Sigmoid colon (tissue), 7 donors: Measurements from ENCODE around the gene KLRK1. TPM values are rescaled to one million over a fixed set of nuclear protein-coding genes. Genes with fewer than 3 reads are reported as not detected.
A peak's percentile ranks its signal among the peaks of the same experiment; 100 is the strongest.
"Not testable (repeated sequence)": the region's sequence is repeated elsewhere in the genome, so short reads cannot be mapped to it uniquely, and the experiment has no call there.

ENCODE experiments used
- DNase-seq: peaks from one replicate; pipeline ENCODE4 v3.0.0-alpha.2; 2019
- H3K27ac ChIP-seq, 4 donors: fragments of 200-600 bp; sonication (generic); one replicate each; pipeline ENCODE4 v1.5.1; 2016 to 2019; ENCODE audit warnings: mild to moderate bottlenecking in 1 of 4
- H3K27me3 ChIP-seq, 3 donors: fragments of 200-600 bp; sonication (generic); one replicate each; pipeline ENCODE4 v1.5.1; 2019; ENCODE audit warnings: mild to moderate bottlenecking in 1 of 3
- H3K36me3 ChIP-seq, 4 donors: fragments of 200-600 bp; sonication (generic); one replicate each; pipeline ENCODE4 v1.5.1; 2016 to 2019
- H3K4me1 ChIP-seq, 4 donors: fragments of 200-600 bp; sonication (generic); one replicate each; pipeline ENCODE4 v1.5.1; 2017 to 2019
- H3K4me3 ChIP-seq, 4 donors: fragments of 200-600 bp; sonication (generic); one replicate each; pipeline ENCODE4 v1.5.1; 2017 to 2019; ENCODE audit warnings: mild to moderate bottlenecking in 2 of 4, moderate library complexity in 1 of 4
- H3K9me3 ChIP-seq, 4 donors: fragments of 200-600 bp in 3 of 4; sonication (generic) in 3 of 4; one replicate each; pipeline versions ENCODE4 v1.5.1 to v1.6.1; 2013 to 2019
- CTCF ChIP-seq, 4 experiments: fragments of 450-650 bp in 3 of 4; fragments of 200-600 bp in 1 of 4; IDR thresholded peaks; one replicate each; pipeline ENCODE4 v1.5.1; 2016 to 2019; ENCODE audit warnings: antibody characterized with exemption in 4 of 4, mild to moderate bottlenecking in 3 of 4, moderate library complexity in 2 of 4
- EP300 ChIP-seq, 4 donors: sonication (generic); formaldehyde crosslinking; IDR thresholded peaks; one replicate each; pipeline ENCODE4 v1.6.1; 2017; ENCODE audit warnings: antibody characterized with exemption in 4 of 4
- POLR2A ChIP-seq, 2 donors: fragments of 450-650 bp; IDR thresholded peaks; one replicate each; pipeline ENCODE4 v1.6.1; 2016; ENCODE audit warnings: antibody characterized with exemption in 2 of 2, mild to moderate bottlenecking in 2 of 2, moderate library complexity in 2 of 2
- POLR2AphosphoS5 ChIP-seq, 4 donors: sonication (generic); formaldehyde crosslinking; IDR thresholded peaks; one replicate each; pipeline ENCODE4 v1.6.1; 2017; ENCODE audit warnings: antibody characterized with exemption in 4 of 4
- WGBS, 2 donors: extraction: QIAGEN DNeasy Blood & Tissue Kit; methylation state at CpG; one replicate each; pipeline ENCODE4 v1.1.7; 2013; 5-methylcytosine and 5-hydroxymethylcytosine counted together
- intact Hi-C: fragments of 100-400 bp; cut with DNase I; formaldehyde crosslinking; loops from one replicate; pipeline ENCODE4 v1.15.1; 2023
- polyA plus RNA-seq, 3 donors: library from polyadenylated mRNA; stranded (reverse); fragments of 200-250 nt; gene quantifications; one replicate each; pipeline ENCODE4 v1.2.3, GENCODE V29; 2013
- total RNA-seq, 4 donors: library from RNA; depleted of rRNA; stranded (reverse); fragments of >200 nt; gene quantifications; one replicate each; pipeline ENCODE4 v1.1.0, GENCODE V29; 2016
- donor health status: healthy with polysubstance abuse.
- donor health status: Bipolar disorder and iron deficiency.
- donor health status: healthy.

KLRK1 gene
- total RNA-seq (1 to 10 TPM in 2 of 4 donors, under 1 TPM in 1, not detected in 1; 0.33 to 1.8 (median 1.7) TPM), polyA plus RNA-seq (10 to 100 TPM in 1 of 3 donors, 1 to 10 TPM in 1, not detected in 1; 2.4 to 16.0 TPM)

GRCh38 chr12:10389904-10390303 lies at the start of gene KLRK1:
Gene KLRK1, minus strand, starts transcription at chr12:10390041. Its CDS starts 1,231 bp downstream, at chr12:10388810.
- Histone ChIP-seq H3K27ac (no peak within 1 kb of the TSS), H3K27me3 (no peaks in the 10 kb centered on the region), H3K36me3 (no peaks in the 10 kb centered on the region), H3K9me3 (no peaks in the 10 kb centered on the region), H3K4me3 (no peak within 1 kb of the TSS), H3K4me1 (peaks cover 0 to 7% (median 5%) of the 10 kb centered on the region in 4 donors)
- DNase-seq, result no peak
- intact Hi-C loops, result no loop called here
- TF ChIP-seq CTCF (IDR thresholded peaks at IDR 0.05) (no peak), POLR2A (IDR thresholded peaks at IDR 0.05) (no peak), EP300 (IDR thresholded peaks at IDR 0.05) (no peak), POLR2AphosphoS5 (IDR thresholded peaks at IDR 0.05) (no peak)
- 61 to 89% methylated on average over 1 of the region's 1 CpG for WGBS, 2 donors

- H3K4me3 ChIP-seq, H3K9me3 ChIP-seq, H3K36me3 ChIP-seq, DNase-seq, H3K27me3 ChIP-seq, H3K4me1 ChIP-seq, intact Hi-C loops, H3K27ac ChIP-seq: not testable (repeated sequence)
- 14 to 60% methylated on average over 1 to 2 of the region's 2 CpGs for WGBS, 2 donors
Observed at GRCh38 chr12:10437601-10438000, 47.8 kb upstream of the KLRK1 start.

- H3K27me3 ChIP-seq, H3K9me3 ChIP-seq, H3K4me3 ChIP-seq, H3K4me1 ChIP-seq, H3K36me3 ChIP-seq, intact Hi-C loops, H3K27ac ChIP-seq: not testable (repeated sequence)
- peak; percentile 39 for DNase-seq
- 4 to 23% methylated on average over 3 of the region's 3 CpGs for WGBS, 2 donors
Observed at GRCh38 chr12:10435816-10436215, 46.0 kb upstream of the KLRK1 start, which contains the start of gene KLRC2. Gene KLRC2, minus strand, starts transcription at chr12:10436010. Its CDS starts 24 bp downstream, at chr12:10435986.

- intact Hi-C loops, H3K27ac ChIP-seq, H3K27me3 ChIP-seq, H3K4me1 ChIP-seq, H3K36me3 ChIP-seq, DNase-seq, H3K9me3 ChIP-seq, H3K4me3 ChIP-seq: not testable (repeated sequence)
- WGBS, 2 donors, result 83 to 91% methylated on average over 4 of the region's 4 CpGs
Observed at GRCh38 chr12:10430623-10431022, 40.8 kb upstream of the KLRK1 start.

- WGBS, 2 donors, result 90 to 93% methylated on average over 7 to 8 of the region's 8 CpGs
- H3K36me3 ChIP-seq, DNase-seq, H3K27me3 ChIP-seq, H3K4me3 ChIP-seq, intact Hi-C loops, H3K27ac ChIP-seq, H3K4me1 ChIP-seq, H3K9me3 ChIP-seq: not testable (repeated sequence)
Observed at GRCh38 chr12:10425938-10426337, 36.1 kb upstream of the KLRK1 start.

GRCh38 chr12:10424260-10424899 lies 34.5 kb upstream of the KLRK1 start:
- intact Hi-C loops, H3K36me3 ChIP-seq, H3K27ac ChIP-seq, H3K27me3 ChIP-seq, H3K9me3 ChIP-seq, H3K4me1 ChIP-seq, H3K4me3 ChIP-seq, DNase-seq: not testable (repeated sequence)
- 40 to 64% methylated on average over 1 of the region's 1 CpG for WGBS, 2 donors

GRCh38 chr12:10422159-10422558 lies 32.3 kb upstream of the KLRK1 start:
- H3K27ac ChIP-seq, intact Hi-C loops, H3K36me3 ChIP-seq, H3K9me3 ChIP-seq, H3K27me3 ChIP-seq, DNase-seq, H3K4me3 ChIP-seq, H3K4me1 ChIP-seq: not testable (repeated sequence)
- 57 to 61% methylated on average over 2 of the region's 3 CpGs for WGBS, 2 donors

GRCh38 chr12:10420334-10420733 lies 30.5 kb upstream of the KLRK1 start, which contains the start of gene KLRC3:
Gene KLRC3, minus strand, starts transcription at chr12:10420595. Its CDS starts 45 bp downstream, at chr12:10420550.
- H3K27ac ChIP-seq, H3K9me3 ChIP-seq, H3K4me1 ChIP-seq, H3K27me3 ChIP-seq, intact Hi-C loops, DNase-seq, H3K4me3 ChIP-seq, H3K36me3 ChIP-seq: not testable (repeated sequence)
- WGBS, 2 donors, result 0 to 12% methylated on average over 1 of the region's 1 CpG
